Measurements from ENCODE around the gene A4GNT. TPM values are rescaled to one million over a fixed set of nuclear protein-coding genes. Genes with fewer than 3 reads are reported as not detected.
A peak's percentile ranks its signal among the peaks of the same experiment; 100 is the strongest.

A4GNT gene
- total and polyA plus RNA-seq, 2 donors (not counting 1 experiment from before 2014, with no cell fraction given) = not detected

DNA sequence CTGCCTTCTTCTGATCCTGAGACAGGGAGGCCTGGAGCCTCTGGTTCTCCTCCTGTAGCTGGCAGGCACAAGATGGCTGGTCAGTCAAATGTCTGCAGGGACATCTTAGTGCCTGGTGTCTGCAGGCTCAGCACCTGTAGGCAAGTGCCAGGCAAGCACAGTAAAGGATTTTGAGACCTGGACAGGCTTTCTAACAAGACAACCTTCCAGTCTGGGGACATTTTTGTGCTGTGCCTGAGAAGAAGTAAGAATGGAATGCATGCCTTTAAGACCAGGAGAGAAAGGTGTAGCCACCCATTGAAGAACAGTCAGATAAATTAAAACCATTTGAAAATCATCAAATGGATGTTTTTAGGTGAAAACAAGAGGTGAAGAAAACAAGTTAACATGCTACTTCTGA lies 48.0 kb downstream of the A4GNT start:
- no peak for DNase-seq (ENCODE audit: low read depth in 2 of 2)
- Histone ChIP-seq H3K27me3 (ENCODE audit: control insufficient read depth, insufficient read depth, low read length) (no peaks in the 10 kb centered on the region), H3K4me2 (ENCODE audit: extremely low read depth, insufficient read depth, low read length) (no peak overlapping the region), H3K9me3 (ENCODE audit: control insufficient read depth, insufficient read depth, low read depth, low read length) (no peaks in the 10 kb centered on the region), H3K79me2 (ENCODE audit: control insufficient read depth, insufficient read depth, low read length) (no peaks in the 10 kb centered on the region), H3K36me3 (ENCODE audit: control insufficient read depth, insufficient read depth, low read length) (peaks cover 15% of the 10 kb centered on the region), H2AFZ (ENCODE audit: low read length) (no peak overlapping the region), H3K4me1 (ENCODE audit: control insufficient read depth, extremely low read depth, insufficient read depth, low read length) (peaks cover 32% of the 10 kb centered on the region), H3K9ac (ENCODE audit: insufficient read depth, low read length) (no peak overlapping the region), H3K27ac (ENCODE audit: insufficient read depth, low read length) (no peak overlapping the region), H3K4me3 (replicated peaks in 1 of 4; ENCODE audit: control extremely low read depth in 1 of 4, insufficient read depth in 1 of 4, low read depth in 3 of 4, low read length in 4 of 4) (no peak overlapping the region), H4K20me1 (ENCODE audit: control insufficient read depth, extremely low read depth, insufficient read depth, low read length) (no peaks in the 10 kb centered on the region)
- no peak for TF ChIP-seq EZH2 (IDR thresholded peaks at IDR 0.05; ENCODE audit: low read length, missing control alignments)
- TF ChIP-seq, protein P1, sequence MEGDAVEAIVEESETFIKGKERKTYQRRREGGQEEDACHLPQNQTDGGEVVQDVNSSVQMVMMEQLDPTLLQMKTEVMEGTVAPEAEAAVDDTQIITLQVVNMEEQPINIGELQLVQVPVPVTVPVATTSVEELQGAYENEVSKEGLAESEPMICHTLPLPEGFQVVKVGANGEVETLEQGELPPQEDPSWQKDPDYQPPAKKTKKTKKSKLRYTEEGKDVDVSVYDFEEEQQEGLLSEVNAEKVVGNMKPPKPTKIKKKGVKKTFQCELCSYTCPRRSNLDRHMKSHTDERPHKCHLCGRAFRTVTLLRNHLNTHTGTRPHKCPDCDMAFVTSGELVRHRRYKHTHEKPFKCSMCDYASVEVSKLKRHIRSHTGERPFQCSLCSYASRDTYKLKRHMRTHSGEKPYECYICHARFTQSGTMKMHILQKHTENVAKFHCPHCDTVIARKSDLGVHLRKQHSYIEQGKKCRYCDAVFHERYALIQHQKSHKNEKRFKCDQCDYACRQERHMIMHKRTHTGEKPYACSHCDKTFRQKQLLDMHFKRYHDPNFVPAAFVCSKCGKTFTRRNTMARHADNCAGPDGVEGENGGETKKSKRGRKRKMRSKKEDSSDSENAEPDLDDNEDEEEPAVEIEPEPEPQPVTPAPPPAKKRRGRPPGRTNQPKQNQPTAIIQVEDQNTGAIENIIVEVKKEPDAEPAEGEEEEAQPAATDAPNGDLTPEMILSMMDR (conservative IDR thresholded peaks at IDR 0.05 in 1 of 2, IDR thresholded peaks at IDR 0.05 in 1 of 2; ENCODE audit: low read depth in 1 of 2, low read length in 2 of 2) = no peak

DNA sequence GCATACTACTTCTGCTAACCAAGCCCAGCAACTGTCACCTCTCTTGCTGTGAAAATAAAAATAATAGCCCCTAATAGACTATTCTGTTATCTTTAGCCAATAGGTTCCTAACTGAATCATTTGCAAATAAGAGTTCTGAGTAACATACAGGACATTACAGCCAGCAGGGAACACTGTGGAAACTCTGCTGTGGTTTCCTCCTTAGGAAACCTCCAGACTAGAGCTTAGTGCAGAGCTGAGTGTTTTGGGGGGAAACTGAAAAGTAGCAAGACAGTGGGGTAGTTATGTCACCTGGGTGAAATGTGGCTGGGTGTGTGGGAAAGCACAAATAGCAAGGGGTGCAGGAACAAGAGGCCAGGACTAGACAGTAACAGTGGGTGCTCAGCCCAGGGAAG lies 49.2 kb downstream of the A4GNT start:
- Histone ChIP-seq H4K20me1 (ENCODE audit: control insufficient read depth, extremely low read depth, insufficient read depth, low read length) (no peaks in the 10 kb centered on the region), H3K4me2 (ENCODE audit: extremely low read depth, insufficient read depth, low read length) (peak overlapping the region; percentile 76), H3K4me1 (ENCODE audit: control insufficient read depth, extremely low read depth, insufficient read depth, low read length) (peaks cover 36% of the 10 kb centered on the region), H3K9me3 (ENCODE audit: control insufficient read depth, insufficient read depth, low read depth, low read length) (no peaks in the 10 kb centered on the region), H3K4me3 (replicated peaks in 1 of 4; ENCODE audit: control extremely low read depth in 1 of 4, insufficient read depth in 1 of 4, low read depth in 3 of 4, low read length in 4 of 4) (peak overlapping the region in 1 of 4 experiments; percentile 37), H3K27ac (ENCODE audit: insufficient read depth, low read length) (peak overlapping the region; percentile 85), H3K27me3 (ENCODE audit: control insufficient read depth, insufficient read depth, low read length) (no peaks in the 10 kb centered on the region), H2AFZ (ENCODE audit: low read length) (no peak overlapping the region), H3K36me3 (ENCODE audit: control insufficient read depth, insufficient read depth, low read length) (peaks cover 15% of the 10 kb centered on the region), H3K9ac (ENCODE audit: insufficient read depth, low read length) (no peak overlapping the region), H3K79me2 (ENCODE audit: control insufficient read depth, insufficient read depth, low read length) (no peaks in the 10 kb centered on the region)
- DNase-seq (ENCODE audit: low read depth in 2 of 2) = peak in 1 of 2 donors; percentile 61
- no peak for TF ChIP-seq EZH2 (IDR thresholded peaks at IDR 0.05; ENCODE audit: low read length, missing control alignments)
- TF ChIP-seq, protein P1 (conservative IDR thresholded peaks at IDR 0.05 in 1 of 2, IDR thresholded peaks at IDR 0.05 in 1 of 2; ENCODE audit: low read depth in 1 of 2, low read length in 2 of 2) = no peak

DNA sequence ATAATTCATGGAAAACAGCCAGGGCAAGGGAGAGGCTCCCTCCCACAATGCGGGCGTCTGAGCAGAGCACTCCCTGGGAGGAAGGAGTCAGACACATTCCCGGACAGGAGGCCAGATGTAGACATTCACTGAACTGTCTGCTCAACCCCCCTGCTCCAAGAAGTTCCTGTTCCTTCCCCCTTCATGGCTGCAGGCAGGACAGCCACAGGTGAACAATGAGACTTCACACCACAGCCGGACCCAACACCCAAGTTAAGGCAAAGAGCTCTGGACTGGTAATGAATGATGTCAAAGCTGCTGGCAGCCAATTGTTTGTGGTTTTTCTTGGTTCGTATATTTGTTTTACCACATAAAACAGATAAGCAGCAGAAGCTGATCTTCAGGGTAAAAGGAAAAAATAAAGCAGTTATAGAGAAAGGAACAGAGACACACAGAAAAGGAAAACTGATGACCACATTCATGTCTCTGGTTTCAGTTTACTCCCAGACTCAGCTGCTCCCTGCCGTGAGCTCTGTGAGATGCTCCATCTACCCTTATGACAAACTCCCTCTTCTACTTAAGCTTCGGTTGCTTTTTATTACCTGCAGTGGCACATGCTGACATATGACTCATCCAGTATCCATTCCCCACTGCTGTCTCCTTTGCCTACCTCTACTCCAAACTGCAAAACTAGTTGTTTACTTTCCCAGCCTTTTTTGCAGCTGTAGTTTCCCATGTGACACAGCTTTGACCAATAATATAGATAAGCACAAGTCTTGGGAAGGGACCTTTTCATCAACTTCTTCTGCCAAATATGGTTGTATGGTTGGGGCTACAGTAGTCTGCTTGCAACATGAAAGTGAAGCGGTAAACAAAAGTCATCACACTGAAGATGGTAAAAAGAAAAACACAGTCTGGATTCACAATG lies 49.9 kb downstream of the A4GNT start:
- no peak for TF ChIP-seq EZH2 (IDR thresholded peaks at IDR 0.05; ENCODE audit: low read length, missing control alignments)
- TF ChIP-seq, protein P1 (conservative IDR thresholded peaks at IDR 0.05 in 1 of 2, IDR thresholded peaks at IDR 0.05 in 1 of 2; ENCODE audit: low read depth in 1 of 2, low read length in 2 of 2) = no peak
- Histone ChIP-seq H3K4me3 (replicated peaks in 1 of 4; ENCODE audit: control extremely low read depth in 1 of 4, insufficient read depth in 1 of 4, low read depth in 3 of 4, low read length in 4 of 4) (peak overlapping the region in 2 of 4 experiments; percentile 37), H3K27me3 (ENCODE audit: control insufficient read depth, insufficient read depth, low read length) (no peaks in the 10 kb centered on the region), H3K79me2 (ENCODE audit: control insufficient read depth, insufficient read depth, low read length) (no peaks in the 10 kb centered on the region), H3K27ac (ENCODE audit: insufficient read depth, low read length) (peak overlapping the region; percentile 85), H3K36me3 (ENCODE audit: control insufficient read depth, insufficient read depth, low read length) (peaks cover 15% of the 10 kb centered on the region), H2AFZ (ENCODE audit: low read length) (no peak overlapping the region), H3K4me1 (ENCODE audit: control insufficient read depth, extremely low read depth, insufficient read depth, low read length) (peaks cover 36% of the 10 kb centered on the region), H3K9ac (ENCODE audit: insufficient read depth, low read length) (no peak overlapping the region), H3K4me2 (ENCODE audit: extremely low read depth, insufficient read depth, low read length) (peak overlapping the region; percentile 76), H3K9me3 (ENCODE audit: control insufficient read depth, insufficient read depth, low read depth, low read length) (no peaks in the 10 kb centered on the region), H4K20me1 (ENCODE audit: control insufficient read depth, extremely low read depth, insufficient read depth, low read length) (no peaks in the 10 kb centered on the region)
- DNase-seq (ENCODE audit: low read depth in 2 of 2) = peak; percentile 90 to 97
